GM19463 (cell line): ENCODE measurements around the gene RNH1.
A peak's percentile ranks its signal among the peaks of the same experiment; 100 is the strongest.

Experiments used
- ATAC-seq: cut with Tn5 transposase; IDR thresholded peaks from one replicate; pipeline ENCODE4 v1.9.1; 2021; ENCODE audit warnings: mild to moderate bottlenecking, moderate library complexity; ENCODE audit not compliant: unreplicated experiment

Gene RNH1

DNA sequence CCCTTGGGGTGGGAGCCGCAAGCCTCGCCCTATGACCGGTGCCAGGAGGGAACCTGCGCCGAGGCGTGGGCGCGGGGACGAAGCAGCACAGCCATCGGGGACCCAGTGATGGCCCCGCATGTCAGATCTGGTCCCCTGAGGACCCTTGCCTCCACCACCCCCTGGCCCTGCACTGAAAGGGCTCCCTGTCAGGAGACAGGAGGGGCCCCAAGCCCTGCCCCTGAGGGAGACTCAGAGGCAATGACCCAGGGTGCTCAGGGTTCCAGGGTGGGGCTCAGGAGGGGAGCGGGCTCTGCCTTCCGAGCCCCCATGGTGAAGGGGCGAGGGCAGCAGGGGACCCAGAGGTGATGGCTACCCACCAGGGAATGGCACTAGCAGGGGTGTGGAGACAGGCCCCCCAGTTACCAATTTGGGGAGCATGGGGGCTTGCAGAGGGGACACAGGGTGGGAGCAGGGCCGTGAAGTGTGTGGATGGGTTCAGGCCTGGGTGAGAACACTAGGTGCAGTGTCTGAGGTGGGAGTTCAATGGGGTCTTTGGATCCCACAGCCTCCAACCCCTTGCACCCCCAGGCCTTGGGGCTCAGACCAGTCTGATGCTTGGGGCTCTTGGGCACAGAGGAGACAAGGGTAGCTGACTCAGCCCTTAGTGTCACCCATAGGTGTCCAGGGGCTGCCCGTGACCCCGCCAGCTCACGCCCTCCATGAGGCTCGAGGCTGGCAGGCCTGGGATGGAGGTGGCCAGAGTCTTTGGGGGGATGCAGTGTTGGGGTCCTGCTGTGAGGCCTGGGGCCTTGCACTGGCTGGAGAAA lies 30.8 kb upstream of the RNH1 start:
- ATAC-seq = no peak

DNA sequence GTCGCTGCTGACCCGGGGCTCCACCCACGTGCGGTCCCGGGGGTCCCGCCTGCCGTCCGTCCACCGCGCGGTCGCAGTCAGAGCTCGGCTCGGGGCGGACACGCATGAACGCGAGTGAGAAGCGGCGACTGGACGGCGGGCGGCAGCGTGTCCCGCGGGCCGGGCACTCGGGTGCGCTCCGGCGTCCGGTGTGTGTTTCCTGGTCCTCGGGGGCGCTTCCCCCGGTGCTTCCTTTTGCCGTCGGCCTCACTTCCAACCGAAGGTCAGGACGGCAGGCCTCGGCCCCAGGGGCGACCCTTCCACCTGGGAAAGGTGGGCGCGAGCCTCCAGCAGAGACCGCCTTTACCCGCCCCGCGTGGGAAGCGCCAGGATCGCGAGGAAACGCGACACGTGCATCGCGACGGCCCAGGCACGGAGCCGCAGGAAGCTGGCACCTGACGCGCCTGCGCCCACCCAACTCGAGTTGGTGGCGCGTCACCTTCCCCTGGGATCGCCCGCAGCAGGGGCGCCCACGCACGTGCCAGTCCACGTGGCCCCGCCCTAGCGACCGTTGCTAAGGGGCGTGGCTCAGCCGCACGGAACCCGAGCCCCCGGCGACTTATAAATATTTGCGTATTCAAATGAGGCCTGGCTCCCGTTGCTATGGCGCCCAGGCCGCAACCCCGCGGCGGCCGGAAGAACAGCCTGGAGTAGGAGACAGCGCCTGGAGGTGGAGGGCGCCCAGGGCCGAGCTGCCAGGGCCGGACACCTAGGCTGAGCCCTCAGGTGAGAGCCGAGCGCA lies 30.0 kb upstream of the RNH1 start, which contains the start of gene LRRC56:
Gene LRRC56, plus strand, starts transcription at position 687 of the 781 bp plus-strand sequence. CDS start 3,158 bp downstream, outside the sequence.
- peak; percentile 51 for ATAC-seq

DNA sequence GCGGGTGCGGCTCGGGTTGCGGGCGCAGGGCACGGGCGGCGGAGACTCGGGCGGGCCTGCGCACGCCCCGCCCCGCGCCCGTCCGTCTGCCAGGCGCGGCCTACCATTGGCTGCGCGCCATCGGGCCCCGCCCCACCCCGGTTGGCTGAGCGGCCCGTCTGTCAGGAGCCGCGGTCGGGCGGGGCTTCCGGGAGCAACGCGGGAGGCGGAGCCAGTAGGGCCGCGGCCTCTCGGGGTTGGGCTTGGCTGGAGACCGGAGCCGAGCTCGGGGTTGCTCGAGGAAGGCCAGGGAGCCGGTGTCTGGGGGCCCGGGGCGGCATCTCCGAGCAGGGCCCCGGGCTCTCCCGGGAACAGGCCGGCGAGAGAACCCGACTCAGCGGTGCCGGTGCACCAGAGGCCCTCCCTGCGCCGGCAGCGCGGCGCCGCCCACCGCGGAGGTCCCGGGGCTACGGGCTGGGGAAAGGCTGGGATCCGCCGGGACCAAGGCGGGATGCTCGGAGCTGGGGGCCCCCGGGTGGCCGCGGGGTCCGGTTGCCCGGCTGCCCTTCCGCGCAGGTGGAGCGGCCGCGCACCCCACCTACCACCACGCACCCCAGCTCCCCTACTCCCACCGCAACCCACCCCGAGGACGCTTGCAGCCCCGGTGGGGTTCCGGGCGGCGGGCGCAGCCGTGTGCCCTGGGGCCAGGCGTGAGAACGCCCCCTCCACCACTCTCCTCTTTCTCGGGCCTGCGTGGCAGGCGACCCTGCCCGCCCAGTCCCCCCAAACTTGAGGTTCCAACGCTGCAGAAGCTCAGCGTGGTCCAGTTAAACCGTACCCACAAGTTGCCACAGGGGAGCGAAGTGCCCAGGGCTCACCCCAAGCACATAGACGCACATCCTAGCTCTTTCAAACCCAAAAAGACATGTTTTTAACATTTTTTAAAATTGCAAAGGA lies 28.7 kb upstream of the RNH1 start, which contains the start of gene HRAS:
Gene HRAS, minus strand, starts transcription at position 58 of the 936 bp plus-strand sequence.
- ATAC-seq = peak; percentile 74

DNA sequence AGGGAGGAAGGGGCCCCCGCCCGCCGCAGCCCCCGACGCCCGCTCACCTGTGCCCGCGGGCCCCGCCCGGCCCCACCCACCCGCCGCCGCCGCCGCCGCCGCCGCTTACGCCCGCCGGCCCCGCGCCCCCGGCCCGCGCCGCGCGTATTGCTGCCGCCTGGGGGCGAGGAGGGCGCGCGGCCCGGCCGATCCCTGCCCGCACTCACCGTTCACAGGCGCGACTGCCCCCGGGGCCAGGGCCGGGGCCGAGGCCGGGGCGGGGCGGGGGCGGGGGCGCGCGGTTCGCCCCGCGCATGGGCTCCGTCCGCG lies 28.1 kb upstream of the RNH1 start:
- ATAC-seq = peak; percentile 16

DNA sequence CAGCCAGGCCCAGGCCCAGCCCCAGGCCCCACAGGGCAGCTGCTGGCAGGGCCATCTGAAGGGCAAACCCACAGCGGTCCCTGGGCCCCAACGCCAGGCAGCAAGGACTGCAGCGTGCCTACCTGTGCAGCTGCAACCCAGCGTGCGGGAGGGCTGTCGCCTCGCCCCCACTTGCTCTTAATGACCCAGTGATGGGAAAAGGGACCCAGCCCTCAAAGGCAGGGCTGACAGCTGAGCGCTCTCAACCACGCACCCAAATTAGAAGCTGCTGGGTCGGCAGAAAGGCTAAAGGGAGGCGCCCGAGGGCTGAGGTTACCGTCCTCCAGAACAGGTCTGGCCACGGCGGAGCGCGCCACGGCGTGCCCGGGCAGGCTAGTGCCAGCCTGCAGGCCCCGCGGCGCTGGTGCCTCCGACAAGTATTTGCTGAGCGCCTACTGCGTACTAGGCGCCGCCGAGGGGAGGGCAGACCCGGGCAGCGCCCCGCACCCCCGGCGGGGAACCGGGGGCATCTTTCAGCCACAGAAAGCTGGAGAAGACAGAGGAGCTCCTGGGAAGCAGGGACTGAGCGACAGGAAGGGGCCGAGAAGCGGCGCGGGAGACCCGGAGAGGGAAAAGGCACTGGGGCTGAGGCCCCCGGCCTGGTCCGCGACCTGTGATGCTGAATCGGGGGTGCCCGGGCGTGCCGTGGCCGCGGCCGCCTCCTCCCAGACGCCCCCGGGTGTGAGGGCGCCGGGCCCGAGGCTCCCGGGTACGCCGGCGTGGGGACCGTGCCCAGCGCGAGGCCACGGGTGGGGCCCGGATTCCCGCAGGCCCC lies 27.6 kb upstream of the RNH1 start:
- ATAC-seq = no peak

DNA sequence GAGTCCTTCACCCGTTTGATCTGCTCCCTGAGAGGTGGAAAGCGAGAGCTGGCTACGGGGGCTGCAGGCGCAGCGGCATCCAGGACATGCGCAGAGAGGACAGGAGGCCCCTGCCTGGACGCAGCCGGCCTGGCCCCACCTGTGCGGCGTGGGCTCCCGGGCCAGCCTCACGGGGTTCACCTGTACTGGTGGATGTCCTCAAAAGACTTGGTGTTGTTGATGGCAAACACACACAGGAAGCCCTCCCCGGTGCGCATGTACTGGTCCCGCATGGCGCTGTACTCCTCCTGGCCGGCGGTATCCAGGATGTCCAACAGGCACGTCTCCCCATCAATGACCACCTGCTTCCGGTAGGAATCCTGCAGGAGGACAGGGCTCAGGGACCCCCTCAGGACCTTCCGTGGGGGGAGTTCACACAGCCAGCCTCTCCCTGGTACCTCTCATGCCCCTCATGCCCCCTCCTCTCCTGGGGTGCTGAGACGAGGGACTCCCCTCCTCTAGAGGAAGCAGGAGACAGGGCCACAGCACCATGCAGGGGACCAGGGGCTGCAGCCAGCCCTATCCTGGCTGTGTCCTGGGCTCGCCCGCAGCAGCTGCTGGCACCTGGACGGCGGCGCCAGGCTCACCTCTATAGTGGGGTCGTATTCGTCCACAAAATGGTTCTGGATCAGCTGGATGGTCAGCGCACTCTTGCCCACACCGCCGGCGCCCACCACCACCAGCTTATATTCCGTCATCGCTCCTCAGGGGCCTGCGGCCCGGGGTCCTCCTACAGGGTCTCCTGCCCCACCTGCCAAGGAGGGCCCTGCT lies 26.7 kb upstream of the RNH1 start:
- ATAC-seq = no peak

DNA sequence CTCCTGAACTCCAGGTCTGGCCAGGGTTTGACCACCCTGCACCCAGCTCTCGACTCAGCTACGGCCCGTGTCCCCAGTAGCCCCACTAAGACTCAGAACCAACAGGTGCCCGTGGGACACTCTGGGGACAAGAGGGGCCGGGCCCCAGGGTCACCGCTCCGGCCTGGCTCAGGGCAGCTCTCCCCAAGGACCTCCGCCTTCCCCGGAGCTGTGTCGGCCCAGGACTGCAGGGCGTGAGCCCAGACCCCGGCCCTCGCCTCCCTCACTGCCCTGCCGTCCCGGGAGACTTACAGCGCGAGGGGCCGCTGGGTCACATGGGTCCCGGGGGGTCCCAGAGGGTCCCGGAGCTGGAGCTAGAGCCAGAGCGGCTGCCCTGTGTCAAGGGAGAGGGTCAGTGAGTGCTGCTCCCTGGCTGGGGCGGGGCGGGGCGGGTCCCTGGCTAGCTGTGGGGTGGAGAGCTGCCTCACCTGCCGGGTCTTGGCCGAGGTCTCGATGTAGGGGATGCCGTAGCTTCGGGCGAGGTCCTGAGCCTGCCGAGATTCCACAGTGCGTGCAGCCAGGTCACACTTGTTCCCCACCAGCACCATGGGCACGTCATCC lies 26.0 kb upstream of the RNH1 start:
- no peak for ATAC-seq

DNA sequence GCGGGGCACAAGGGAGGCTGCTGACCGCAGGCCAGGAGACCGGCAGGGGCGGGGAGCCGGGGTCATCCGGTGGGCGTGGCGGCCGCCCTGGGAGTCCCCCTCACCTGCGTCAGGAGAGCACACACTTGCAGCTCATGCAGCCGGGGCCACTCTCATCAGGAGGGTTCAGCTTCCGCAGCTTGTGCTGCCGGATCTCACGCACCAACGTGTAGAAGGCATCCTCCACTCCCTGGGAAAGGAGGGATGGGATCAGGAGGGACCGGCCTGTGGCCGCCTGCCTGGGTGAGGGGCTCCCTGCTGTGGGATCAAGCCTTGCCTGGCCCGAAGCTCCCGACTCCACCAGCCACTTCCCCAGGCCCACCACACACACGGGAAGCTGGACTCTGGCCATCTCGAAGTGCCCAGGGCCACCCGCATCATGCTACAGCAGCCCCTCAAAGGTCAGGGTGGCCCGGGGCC lies 25.5 kb upstream of the RNH1 start:
- ATAC-seq = no peak

DNA sequence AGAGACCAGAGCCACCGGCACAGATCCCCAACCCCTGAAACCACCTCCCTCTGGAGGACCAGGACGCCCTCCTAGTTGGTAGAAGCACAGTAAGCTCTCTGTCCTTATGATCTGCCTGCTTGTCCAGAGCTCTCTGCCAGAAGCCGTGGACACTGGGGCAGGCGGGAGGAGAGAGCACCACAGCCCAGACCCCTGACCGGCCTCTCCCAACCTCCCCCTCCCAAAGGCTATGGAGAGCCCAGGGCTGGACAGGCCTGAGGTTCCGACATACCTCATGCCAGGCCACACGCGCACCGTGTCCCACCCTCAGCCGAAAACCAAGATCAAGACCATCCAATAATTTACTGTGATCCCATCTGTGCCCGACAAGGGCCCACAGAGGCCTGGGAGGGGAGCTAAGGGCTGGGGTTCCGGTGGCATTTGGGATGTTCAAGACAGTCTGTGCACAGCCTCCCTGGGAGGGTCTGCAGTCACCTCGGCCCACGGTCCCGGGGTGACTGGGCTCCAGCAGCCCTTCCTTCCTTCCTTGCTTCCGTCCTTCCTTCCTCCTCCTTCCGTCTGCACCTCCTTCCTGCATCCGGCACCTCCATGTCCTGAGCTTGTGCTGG lies 25.0 kb upstream of the RNH1 start:
- no peak for ATAC-seq

DNA sequence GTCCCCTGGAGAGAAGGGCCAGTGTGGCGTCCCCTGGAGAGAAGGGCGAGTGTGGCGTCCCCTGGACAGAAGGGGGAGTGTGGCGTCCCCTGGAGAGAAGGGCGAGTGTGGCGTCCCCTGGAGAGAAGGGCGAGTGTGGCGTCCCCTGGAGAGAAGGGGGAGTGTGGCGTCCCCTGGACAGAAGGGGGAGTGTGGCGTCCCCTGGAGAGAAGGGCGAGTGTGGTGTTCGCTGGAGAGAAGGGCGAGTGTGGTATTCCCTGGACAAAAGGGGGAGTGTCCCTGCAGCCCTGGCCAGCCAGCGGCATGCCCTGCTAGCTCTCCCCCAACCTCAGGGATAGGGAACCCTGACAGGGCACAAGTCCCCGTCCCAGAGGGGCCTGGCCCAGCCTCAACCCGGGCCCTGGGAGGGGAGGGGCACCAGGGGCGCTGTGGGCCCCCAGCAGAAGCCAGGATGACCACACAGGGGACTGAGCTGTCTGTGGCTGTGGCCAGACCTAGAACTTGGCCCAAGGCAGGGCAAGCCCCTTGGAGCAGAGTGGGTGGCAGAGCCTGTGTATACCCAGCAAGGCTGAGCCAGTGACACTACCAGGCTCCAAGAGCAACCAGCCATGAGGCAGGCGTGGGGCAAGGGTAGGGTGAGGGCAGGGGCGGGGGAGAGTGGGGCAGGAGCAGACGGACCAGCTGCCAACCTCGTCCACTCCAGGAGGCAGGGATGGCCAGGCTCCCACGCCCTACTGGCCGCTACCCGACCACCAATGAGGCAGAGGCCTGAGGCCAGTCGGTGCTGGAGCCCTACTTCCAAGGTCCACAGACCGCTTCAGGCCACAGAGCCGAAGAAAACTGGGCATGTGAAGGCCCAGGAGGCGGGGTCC lies 24.2 kb upstream of the RNH1 start:
- ATAC-seq = no peak

DNA sequence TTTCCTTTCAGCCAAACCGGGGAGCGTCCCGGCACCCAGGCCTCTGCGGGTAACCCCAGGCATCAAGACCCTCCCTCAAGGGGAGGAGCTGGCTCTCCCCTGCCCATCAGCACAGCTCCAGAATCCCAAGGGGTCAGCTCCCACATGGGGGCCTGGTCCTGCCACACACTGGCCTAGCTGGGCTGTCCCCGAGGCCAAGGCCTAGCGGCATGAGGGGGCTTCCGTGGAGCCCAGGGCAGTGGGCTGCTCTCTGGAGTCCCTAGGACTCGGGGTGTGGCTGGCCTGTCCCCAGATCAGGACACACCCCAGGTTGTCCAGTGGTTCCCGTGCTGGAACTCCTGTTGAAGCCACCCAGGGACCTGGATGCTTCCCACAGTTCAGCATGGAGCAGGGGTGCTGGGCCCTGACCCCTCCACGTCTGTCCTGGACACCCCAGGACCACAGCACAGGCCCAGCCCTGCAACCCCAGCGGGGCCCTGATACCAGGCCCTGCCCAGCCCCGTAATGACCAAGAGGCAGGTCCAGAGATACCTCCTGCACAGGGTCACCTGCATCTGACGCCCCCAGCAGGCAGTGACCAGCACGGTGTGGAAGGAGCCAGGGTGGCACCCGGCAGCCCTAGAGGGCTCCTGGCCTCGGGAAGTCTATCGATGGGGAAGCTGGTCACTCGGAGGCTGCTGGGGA lies 22.8 kb upstream of the RNH1 start:
- no peak for ATAC-seq

DNA sequence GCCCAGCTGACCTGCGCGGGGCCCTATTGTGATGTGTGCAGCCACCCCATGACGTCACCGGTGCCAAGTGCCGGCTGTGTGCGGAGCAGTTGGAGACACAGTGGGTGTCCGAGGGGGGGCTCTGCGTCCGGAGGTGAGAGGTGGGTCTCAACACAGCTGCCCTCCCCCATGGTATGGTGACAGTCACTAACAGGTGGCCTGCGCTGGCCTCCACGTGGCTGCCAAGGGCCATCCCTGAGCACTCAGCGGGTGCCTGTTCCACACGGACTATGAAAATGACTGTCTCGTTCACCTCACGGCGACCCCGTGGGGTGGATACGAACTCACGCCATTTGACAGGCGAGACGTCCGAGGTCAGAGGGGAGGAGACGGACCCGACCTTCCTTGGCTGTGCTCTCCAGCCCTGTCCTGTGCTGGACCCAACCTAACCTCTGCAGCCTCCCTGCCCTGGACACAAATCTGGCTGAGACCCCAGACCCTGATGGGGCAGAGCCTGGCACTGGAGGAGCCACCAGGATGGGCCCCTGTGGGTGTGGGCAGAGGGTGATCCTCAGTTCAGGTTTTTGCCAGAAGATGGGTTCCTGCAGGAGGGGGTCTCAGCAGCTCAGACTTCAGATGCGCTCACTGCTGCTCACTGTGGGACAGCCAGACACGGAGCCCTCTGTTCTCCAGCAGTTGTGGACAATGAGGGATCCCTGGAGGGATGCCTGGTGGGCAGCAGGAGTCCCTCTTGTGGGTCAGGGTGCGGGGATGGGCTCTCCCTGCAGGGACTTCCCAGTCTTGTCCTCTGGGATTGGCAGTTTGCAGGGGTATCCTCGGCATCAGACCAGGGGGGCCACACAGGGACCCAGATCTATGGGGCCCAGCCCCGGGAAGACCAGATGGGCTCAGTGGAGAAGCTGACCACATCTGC lies 22.0 kb upstream of the RNH1 start:
- ATAC-seq = no peak

DNA sequence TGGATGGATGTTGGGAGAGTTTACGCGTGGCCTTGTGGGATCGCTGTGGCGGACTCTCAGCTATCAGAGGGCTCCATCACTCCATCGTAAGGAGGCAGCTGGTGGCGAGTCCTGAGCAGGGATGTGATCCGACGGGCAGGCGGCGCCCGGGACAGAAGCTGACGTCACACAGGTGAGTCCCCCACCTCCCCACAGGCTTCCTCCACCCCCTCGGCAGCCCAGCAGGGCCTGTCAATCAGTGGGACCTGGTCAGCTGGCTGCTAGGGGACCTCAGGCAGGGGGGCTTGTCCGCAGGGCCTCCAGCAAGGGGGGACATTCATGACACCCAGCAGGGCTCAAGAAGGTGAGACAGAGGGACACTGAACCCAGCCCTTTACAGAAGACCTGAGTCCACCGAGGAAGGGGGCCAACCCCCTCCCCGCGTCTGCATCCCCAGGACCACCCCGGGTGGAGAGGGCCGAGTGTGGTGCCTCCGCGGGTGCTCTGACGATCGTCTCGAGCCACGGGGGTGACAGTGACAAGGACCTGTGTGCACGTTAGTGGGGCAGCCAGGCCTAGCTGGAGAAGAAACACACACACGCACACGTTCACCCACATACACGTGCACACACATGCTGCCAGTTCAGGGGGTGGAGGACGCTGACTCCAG lies 21.2 kb upstream of the RNH1 start:
- no peak for ATAC-seq

DNA sequence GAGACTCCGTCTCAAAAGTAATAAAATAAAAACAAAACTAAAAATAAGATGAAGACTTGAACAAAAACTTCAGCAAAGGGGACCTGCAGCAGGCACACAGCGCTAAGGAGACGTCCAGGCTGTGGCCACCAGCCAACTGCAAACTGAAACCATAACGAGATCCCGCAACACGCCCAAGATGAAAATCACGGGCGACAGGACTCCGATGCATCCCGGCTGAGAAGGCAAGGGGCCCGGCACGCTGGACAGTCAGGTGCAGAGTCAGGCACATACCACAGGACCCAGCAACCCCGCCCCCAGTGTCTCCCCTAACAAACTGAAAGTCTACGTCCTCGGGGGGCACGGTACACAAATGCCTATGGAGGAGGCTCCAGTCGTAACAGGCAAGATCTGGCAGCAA lies 19.1 kb upstream of the RNH1 start:
- no peak for ATAC-seq

DNA sequence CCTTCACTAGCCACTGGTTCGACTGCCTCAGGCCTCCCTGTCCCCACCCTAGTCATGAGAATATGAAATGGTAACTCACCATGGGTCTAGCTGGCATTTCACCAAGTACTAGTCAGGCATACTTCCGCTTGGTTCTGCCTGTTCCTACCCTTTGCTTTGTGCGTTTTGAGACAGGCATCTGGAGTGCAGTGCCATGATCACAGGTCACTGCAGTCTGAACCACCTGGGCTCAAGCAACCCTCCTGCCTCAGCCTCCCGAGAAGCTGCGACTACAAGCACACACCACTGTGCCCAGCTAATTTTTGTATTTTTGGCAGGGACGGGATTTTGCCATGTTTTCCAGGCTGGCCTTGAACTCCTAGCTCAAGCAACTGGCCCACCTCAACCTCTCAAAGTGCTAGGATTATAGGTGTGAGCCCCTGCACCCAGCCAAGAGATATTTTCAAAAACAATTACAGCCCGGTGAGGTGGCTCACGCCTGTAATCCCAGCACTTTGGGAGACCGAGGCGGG lies 14.2 kb upstream of the RNH1 start:
- no peak for ATAC-seq
